Measurements from ENCODE around the gene ZNF683.
"Not testable (repeated sequence)": the region's sequence is repeated elsewhere in the genome, so short reads cannot be mapped to it uniquely, and the experiment has no call there.

ZNF683 gene

DNA sequence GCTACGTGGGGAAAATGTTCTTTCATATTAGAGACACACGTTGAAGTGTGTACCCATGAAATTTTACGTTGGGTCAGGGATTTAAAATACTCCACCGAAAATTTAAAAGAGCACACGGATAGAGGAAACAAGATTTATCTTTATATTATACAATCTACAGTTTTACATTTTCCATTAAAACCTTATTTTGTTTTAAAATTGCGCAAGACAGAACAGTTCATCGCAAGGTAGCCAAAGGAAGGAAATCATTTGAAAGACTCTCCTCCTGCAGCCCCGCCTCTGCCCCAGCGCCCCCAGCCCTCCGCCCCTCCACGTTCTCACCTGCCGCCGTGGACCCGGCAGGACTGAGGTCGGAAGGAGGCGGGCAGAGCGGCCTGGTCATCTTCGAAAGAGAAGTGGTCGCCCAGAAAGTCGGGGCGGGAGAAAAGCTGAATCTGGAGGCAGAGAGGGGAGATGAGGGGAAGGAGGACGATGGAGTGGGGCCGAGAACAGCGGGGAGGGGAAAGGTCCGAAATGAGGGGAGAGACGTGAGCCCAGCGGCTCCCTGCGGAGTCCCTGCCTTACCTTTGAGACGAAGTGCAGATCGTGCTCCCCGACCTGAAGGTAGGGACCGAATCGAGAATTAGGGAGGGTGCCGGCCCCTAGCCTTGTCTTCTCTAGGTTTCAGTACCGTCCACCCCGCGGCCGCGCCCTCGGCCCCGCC, 36.6 kb downstream of the ZNF683 start:
- DNase-seq = no peak

DNA sequence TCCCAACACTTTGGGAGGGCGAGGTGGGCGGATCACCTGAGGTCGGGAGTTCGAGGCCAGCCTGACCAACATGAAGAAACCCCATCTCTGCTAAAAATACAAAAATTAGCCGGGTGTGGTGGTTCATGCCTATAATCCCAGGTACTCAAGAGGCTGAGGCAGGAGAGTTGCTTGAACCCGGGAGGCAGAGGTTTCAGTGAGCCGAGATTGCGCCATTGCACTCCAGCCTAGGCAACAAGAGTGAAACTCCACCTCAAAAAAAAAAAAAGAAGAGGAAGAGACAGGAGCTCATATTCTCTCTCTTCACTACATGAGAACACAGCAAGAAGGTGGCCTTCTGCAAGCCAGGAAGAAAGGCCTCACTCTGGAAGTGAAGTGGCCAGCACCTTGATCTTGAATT, 39.2 kb downstream of the ZNF683 start:
- not testable (repeated sequence) for DNase-seq

DNA sequence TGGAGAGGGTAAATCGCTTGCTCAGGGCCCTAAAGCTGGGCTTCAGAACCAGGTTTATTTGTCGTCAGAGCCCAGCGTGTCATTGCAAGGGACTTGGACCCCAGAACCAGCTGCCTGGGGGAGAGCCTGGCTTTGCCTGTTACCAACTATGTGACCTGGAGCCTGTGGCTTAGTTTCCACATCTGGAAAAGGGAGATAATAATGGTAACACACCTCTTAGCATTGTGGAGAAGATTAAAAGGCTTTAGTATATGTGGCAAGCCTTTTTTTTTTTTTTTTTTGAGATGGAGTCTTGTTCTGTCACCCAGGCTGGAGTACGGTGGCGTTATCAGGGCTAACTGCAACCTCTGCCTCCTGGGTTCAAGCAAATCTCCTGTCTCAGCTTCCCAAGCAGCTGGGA, 42.3 kb downstream of the ZNF683 start:
- no peak for DNase-seq

DNA sequence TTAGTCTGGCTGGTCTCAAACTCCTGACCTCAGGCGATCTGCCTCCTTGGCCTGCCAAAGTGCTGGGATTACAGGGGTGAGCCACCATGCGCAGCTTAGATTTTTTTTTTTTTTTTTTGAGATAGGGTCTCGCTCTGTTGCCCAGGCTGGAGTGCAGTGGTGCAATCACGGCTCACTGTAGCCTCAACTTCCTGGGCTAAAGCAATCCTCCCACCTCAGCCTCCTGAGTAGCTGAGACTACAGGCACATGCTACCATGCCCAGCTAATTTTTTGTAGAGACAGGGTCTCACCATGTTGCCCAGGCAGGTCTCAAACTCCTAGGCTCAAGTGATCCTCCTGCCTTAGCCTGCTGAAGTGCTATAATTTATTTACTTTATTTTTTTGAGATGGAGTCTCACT, 43.2 kb downstream of the ZNF683 start:
- DNase-seq = not testable (repeated sequence)

DNA sequence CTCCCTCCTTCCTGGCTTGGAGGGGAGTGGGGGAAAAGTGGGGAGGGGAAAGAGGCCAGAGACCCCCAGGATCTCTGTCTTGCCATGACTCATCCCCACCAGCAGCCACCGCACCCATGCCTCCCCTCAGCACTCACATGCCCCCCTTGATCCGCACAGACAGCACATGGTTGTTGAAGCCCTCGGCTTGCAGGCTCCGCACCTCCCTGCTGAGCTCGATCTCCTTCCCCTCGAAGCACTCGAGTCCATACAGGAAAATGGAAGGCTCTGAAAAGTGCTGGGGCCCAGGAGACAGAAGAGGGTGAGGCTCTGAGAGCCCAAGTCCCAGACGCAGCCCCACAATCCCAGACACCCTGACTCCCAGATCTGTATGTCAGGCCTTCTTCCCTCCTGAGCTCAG, 44.0 kb downstream of the ZNF683 start:
- no peak for DNase-seq

DNA sequence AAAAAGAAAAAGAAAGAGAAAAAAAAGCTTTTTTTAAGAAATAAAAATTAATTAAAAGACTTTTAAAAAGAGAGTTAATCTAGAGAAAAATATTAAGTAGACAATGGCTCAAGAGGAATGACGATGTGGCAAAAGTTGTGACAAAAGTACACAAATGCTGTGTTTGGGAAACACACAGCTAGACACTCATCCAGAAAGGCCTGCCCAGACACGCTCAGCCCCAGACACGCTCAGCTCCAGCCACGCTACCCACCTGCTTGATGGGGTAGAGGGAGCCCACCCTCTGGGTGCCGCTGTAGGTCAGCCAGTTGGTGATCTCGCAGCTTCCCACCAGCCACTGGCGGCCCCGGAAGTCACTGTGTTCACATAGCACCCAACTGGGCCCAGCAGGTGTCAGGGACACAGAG, 44.6 kb downstream of the ZNF683 start:
- DNase-seq = peak; percentile 46

DNA sequence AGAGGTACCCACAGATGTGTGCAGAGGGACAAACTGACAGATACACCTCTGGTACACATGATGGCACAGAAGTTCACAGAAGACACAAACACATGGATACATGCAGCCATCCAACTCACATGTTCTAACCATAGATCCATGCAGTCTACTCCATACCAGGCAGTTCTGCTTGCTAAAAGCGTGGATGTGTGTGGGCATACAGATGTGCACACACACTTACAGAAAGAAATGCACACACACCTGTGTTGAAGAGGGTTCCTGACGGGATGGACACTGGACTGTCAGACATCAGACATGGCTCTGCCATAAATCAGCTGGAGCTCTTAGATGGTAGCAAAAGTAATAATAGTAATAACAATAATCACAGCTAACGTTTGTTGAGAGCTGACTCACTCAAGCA, 48.0 kb downstream of the ZNF683 start:
- no peak for DNase-seq

DNA sequence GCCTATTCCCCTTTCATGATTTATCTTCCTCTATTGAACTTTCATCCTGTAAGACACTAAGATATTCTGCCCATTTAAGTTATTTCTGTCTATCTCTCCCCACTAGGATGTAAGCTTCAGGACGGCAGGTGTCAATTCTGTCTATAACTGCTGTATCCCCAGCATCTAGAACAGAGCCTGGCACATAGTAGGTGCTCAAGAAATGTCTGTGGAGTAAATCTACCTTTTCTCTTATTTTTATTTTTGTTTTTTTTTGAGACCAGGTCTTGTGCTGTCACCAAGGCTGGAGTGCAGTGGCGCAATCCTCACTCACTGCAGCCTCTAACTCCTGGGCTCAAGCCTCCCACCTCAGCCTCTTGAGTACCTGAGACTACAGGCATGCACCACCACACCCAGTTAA, 49.2 kb downstream of the ZNF683 start:
- DNase-seq = no peak

DNA sequence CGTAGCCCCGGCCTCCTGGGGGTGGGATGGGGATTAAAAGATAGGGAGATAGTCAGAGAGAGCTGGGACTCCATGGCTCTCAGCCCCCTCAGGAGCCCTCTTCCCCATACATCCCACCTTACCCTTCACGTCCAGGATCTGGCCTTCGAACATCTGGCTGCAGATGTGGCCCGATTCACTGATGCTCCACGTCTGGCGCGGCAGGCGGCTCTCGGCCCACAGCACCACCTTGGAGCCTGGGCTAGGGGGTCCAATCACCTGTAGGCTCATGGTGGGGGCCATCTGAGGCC, 50.6 kb downstream of the ZNF683 start:
- DNase-seq = no peak

DNA sequence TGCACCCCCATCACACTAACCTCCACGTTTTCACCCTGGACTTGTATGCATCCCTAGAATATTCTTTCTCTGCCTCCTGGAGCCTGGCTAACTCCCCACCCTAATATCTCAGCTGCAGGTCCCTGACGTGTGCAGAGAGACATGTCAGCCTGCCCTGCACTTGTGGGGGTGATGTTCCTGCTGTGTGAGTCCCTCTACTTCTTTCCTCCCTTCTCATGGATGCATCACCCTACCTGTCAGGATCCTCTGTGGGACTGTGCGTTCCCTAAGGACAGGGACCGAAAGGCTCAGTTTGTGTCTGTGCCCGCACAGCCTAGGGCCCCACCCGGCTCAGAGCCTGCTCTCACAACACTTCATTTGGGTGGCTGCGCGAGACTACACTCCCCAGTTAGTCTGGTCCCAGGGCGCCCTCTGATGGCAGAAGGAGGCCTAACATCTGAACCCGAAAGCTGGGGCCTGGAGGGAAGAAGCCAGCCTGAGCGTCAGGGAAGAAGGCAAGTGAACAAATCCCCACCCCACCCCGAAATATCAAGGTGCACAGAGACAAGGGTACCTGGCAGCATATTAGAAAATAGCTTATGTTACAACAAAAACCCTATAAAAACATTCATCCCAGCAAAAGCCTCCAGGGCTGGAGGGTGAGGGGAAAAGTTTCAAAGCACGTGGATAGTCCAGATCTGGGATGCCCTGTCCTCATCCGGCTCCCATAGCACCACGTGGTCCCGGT, 51.1 kb downstream of the ZNF683 start:
- peak; percentile 7 for DNase-seq

DNA sequence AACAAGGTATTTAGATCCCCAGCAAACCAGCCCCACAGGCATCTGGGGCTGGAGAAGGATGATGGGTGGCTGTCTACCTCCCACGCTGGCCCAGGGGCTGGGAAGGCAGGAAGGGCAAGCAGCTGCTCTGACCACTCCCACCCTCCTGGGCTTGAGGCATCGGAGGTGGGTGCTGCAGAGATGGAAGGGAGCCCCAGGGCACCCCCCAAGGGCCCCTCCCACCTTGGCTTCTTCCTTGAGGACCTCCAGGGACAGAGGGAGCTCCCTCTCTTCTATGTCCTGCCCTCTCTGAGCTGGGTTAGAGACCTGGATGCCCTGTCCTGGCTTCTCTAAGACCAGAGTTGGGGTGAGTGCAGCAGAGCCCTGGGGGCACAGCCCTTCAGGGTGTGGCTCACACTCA, 51.7 kb downstream of the ZNF683 start:
- no peak for DNase-seq

DNA sequence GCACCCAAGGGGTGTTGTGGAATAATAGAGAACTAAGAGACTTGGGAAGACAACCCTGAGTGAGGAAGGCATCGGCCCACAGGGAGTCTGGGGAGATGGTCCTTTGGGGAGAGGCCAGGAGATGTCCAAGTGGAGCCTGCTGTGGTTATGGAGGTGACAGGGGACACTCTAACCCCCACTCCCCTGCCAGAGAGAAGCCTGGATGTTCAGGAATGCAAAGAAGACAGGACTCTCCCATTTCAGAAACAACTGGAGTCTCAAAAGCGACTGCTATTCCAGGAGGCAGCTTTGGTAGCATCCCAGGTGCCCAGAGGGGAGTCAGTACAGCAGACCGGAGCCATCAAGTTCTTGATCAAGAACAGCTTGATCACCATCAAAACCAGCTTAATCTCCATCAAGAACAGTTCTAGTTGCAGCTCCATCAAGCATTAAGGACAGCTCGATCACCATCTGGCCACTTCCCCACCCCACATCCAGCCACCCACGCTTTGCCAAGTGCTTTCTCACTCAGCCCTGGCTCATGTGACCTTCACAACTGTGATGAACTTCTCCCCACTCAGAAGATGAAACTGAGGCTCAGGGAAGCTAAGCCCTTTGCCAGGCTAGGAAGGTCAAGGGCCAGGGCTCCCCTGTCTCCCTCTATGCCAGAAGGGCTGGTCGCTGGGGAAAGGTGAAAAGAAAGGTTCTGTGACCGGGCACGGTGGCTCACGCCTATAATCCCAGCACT, 54.0 kb downstream of the ZNF683 start:
- DNase-seq = no peak

DNA sequence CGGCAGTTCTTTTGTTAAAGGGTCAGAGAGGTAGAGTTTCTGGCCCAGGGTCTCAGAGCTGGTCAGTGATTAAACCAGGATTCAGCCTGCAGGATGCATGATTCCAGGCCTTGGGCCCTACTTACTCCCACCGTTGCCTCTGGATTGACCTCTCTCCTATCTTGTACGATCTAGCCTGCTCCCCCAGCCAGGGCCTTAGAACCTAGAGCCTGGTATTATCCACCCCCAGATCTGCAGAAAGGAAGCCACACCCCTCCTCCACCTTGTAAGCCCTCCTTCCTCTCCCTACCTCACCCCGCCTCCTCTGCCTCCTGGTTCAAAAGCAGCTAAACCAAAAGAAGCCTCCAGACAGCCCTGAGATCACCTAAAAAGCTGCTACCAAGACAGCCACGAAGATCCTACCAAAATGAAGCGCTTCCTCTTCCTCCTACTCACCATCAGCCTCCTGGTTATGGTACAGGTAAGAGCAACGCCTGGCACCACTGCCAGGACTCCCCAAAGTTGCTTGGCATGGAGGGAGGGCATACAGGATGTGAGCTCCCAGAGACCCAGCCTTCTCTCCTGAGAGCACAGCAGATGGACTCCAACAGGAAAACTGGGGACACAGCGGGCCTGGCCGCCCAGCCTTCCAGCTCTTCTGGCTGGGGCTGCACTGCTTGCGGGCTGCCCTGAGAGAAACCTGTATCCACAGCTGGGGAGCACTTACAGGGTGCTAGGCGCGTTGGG, 54.8 kb downstream of the ZNF683 start, which contains the start of gene CD52:
Gene CD52 (plus strand): TSS at position 347 of the 726 bp plus-strand sequence. CDS start 60 bp downstream, at position 407.
- no peak for DNase-seq

DNA sequence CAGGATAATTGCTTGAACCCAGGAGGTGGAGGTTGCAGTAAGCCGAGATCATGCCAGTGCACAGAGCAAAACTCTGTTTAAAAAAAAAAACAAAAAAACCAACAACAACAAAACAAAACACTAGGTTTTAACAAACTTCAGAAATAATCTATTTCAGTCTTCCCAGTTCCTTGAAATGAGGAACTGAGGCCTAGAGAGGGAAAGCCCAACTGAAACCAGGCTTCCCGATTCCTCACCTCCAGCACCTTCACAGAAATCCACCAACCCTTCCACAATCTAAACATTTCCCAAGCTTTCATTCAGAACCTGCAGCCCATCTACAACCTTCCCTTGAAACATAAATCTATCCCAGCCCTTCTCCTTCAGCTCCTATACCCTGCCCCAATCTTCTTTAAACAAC, 55.4 kb downstream of the ZNF683 start:
- no peak for DNase-seq

DNA sequence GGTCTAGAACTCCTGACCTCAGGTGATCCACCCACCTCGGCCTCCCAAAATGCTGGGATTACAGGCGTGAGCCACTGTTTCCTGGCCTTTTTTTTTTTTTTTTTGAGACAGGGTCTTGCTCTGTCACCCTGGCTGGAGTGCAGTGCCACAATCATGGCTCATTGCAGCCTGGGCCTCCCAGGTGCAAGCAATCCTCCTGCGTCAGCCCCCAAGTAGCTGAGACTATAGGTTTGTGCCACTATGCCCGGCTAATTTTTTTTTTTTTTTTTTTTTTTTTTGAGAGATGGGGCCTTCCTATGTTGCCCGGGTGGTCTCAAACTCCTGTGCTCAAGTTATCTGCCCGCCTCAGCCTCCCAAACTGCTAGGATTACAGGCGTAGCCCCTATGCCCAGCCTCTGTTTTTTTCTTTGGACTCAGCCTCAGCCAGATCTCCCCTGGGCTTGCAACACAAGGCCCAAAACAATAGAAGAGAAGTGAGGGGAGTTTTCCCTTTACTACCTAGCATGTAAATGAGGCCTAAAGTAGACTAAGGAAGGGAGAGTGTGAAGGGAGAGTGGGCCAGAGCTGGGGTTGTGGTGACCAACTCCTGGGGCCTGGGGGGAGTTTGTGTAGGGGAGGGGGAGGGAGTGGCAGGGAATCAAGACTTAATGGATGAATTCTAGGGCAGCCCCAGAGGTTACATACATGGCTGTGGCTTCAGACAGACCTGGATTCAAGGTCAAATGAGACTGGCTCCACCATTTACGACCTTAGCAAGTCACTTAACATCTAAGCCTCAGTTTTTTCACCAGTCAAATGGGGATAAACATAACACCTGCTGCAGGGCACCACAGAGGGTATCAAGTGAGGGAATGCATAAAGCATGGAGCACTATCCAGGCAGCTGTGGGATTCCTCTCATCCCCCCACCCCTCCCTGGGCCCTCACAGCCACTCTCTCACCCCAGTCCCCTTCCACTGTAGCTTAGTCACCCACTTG, 56.4 kb downstream of the ZNF683 start:
- no peak for DNase-seq

DNA sequence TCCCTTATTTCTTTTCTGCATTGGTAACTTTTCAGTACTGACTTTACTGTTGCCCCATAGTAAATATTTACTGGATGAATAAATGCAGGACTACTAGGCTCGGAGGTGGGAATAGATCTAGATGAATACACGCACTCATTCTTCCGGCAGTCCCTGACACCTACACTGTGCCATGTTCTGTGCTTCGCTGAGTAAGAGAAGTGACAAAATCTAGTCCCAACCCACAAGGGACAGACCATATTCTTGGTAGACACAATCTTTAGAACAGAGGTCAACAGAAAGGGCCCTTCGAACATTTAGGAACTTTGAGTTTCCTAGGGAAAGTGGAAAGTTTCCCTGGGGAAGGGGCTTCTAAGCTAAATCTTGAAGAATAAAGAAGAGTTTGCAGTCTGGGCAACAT, 58.0 kb downstream of the ZNF683 start:
- no peak for DNase-seq
